C1 segment of cervical spinal cord (tissue), 14 donors: Measurements from ENCODE around the gene WDFY1.

Source experiments
- DNase-seq, 14 donors: peaks; one replicate each; lab custom pipeline; 2025; lab: John Stamatoyannopoulos, UW

WDFY1 gene

GRCh38 chr2:223860809-223861738 is 84.1 kb downstream of the WDFY1 start:
- no peak for DNase-seq

GRCh38 chr2:223859070-223859469 is 86.1 kb downstream of the WDFY1 start:
- no peak for DNase-seq

- DNase-seq: no peak
These were observed 88.6 kb downstream of the WDFY1 start for GRCh38 chr2:223856584-223856983.

- no peak for DNase-seq
These were observed 89.1 kb downstream of the WDFY1 start for GRCh38 chr2:223856021-223856420.

GRCh38 chr2:223855426-223855825 is 89.7 kb downstream of the WDFY1 start:
- no peak for DNase-seq

GRCh38 chr2:223854741-223855140 is 90.4 kb downstream of the WDFY1 start:
- no peak for DNase-seq

- no peak for DNase-seq
These were observed 91.7 kb downstream of the WDFY1 start for GRCh38 chr2:223853425-223853837.

GRCh38 chr2:223852281-223852795 is 92.8 kb downstream of the WDFY1 start:
- DNase-seq: no peak

GRCh38 chr2:223847410-223847809 is 97.7 kb downstream of the WDFY1 start:
- DNase-seq: no peak

- no peak for DNase-seq
These were observed 98.6 kb downstream of the WDFY1 start for GRCh38 chr2:223846515-223846914.

- DNase-seq: no peak
These were observed 103.5 kb downstream of the WDFY1 start for GRCh38 chr2:223841436-223842190.

- peak in 10 of 14 donors; percentile 5 to 44 (median 12) for DNase-seq
These were observed 107.7 kb downstream of the WDFY1 start, which contains the start of gene AP1S3 for GRCh38 chr2:223837287-223838061. Gene AP1S3, minus strand, starts transcription at chr2:223837582. Its CDS starts 132 bp downstream, at chr2:223837450.

- peak in 2 of 14 donors; percentile 7 for DNase-seq
These were observed 109.2 kb downstream of the WDFY1 start for GRCh38 chr2:223835701-223836532.

- no peak for DNase-seq
These were observed 110.7 kb downstream of the WDFY1 start for GRCh38 chr2:223834431-223834830.

- DNase-seq: no peak
These were observed 112.8 kb downstream of the WDFY1 start for GRCh38 chr2:223832241-223832903.

GRCh38 chr2:223829128-223829527 is 116.0 kb downstream of the WDFY1 start:
- DNase-seq: no peak

GRCh38 chr2:223828314-223828713 is 116.8 kb downstream of the WDFY1 start:
- no peak for DNase-seq

- no peak for DNase-seq
These were observed 118.1 kb downstream of the WDFY1 start for GRCh38 chr2:223826995-223827394.
